PC-3 (cell line): Measurements from ENCODE around the gene PLEKHG3. TPM values are rescaled to one million over a fixed set of nuclear protein-coding genes. Genes with fewer than 3 reads are reported as not detected.

Experiments
- ATAC-seq: fragments of 200-7000 bp; cut with Tn5 transposase; 2 replicates; pipeline ENCODE4 v1.9.1; 2020; ENCODE audit warnings: mild to moderate bottlenecking, moderate library complexity
- BruUV-seq: library from RNA; stranded (reverse); fragments of 400-500 nt; replicated peaks from 2 replicates; lab custom pipeline; 2021; lab: Mats Ljungman, UMichigan
- CTCF ChIA-PET: fragments of 300-600 bp; sonication (Branson Sonifier 250); formaldehyde crosslinking; loops from one replicate; lab custom pipeline; 2022; ENCODE audit warnings: antibody characterized with exemption; lab: Charles Lee
- POLR2A ChIA-PET: fragments of 300-600 bp; sonication (Branson Sonifier 250); formaldehyde crosslinking; loops from one replicate; lab custom pipeline; 2022; ENCODE audit warnings: antibody characterized with exemption; ENCODE audit not compliant: unreplicated experiment; lab: Charles Lee
- DNase-seq: peaks from one replicate; pipeline ENCODE4 v3.0.0-alpha.2; 2015
- H2AFZ ChIP-seq: fragments of 300-600 bp; sonication (generic); 2 replicates; pipeline ENCODE4 v1.6.0; 2016; ENCODE audit warnings: antibody characterized with exemption, low read length
- H3F3A ChIP-seq: fragments of 300-600 bp; sonication (generic); one replicate; pipeline ENCODE4 v1.6.0; 2017; ENCODE audit warnings: antibody characterized with exemption, low read length, control low read depth, mild to moderate bottlenecking; ENCODE audit not compliant: unreplicated experiment
- H3K27ac ChIP-seq: fragments of 300-600 bp; sonication (generic); 2 replicates; pipeline ENCODE4 v1.5.1; 2016; ENCODE audit warnings: mild to moderate bottlenecking, low read length
- H3K27me3 ChIP-seq: fragments of 300-600 bp; sonication (generic); 2 replicates; pipeline ENCODE4 v1.6.1; 2016; ENCODE audit warnings: low read length, mixed read lengths
- H3K36me3 ChIP-seq: fragments of 300-600 bp; sonication (generic); 2 replicates; pipeline ENCODE4 v1.6.1; 2016; ENCODE audit warnings: low read depth, mixed run types, low read length, mixed read lengths
- H3K4me1 ChIP-seq: fragments of 300-600 bp; sonication (generic); 2 replicates; pipeline ENCODE4 v1.5.1; 2016; ENCODE audit warnings: low read length; ENCODE audit not compliant: insufficient read depth
- H3K4me2 ChIP-seq: fragments of 300-600 bp; sonication (generic); 2 replicates; pipeline ENCODE4 v1.6.0; 2016; ENCODE audit warnings: low read length
- H3K4me3 ChIP-seq: fragments of 300-600 bp; sonication (generic); 2 replicates; pipeline ENCODE4 v1.5.1; 2016; ENCODE audit warnings: mild to moderate bottlenecking, low read length, mixed read lengths
- H3K79me2 ChIP-seq: fragments of 300-600 bp; sonication (generic); 2 replicates; pipeline ENCODE4 v1.6.1; 2017; ENCODE audit warnings: low read length, mixed read lengths
- H3K9ac ChIP-seq: fragments of 300-600 bp; sonication (generic); 2 replicates; pipeline ENCODE4 v1.6.0; 2016; ENCODE audit warnings: mild to moderate bottlenecking, low read length
- H3K9me2 ChIP-seq: fragments of 300-600 bp; sonication (generic); replicated peaks from 2 replicates; pipeline ENCODE4 v1.6.1; 2016; ENCODE audit warnings: mixed run types, low read length, mixed read lengths
- H3K9me3 ChIP-seq: fragments of 300-600 bp; sonication (generic); 2 replicates; pipeline ENCODE4 v1.6.1; 2016; ENCODE audit warnings: low read length, mixed read lengths
- H4K20me1 ChIP-seq: fragments of 300-600 bp; sonication (generic); 2 replicates; pipeline ENCODE4 v1.6.1; 2016; ENCODE audit warnings: low read length, mixed read lengths
- EZH2 ChIP-seq: fragments of 300-600 bp; sonication (generic); IDR thresholded peaks from one replicate; pipeline ENCODE4 v1.6.1; 2017; ENCODE audit warnings: antibody characterized with exemption, mild to moderate bottlenecking, low read length; ENCODE audit not compliant: unreplicated experiment
- EZH2phosphoT487 ChIP-seq: fragments of 300-600 bp; sonication (generic); IDR thresholded peaks from 2 replicates; pipeline ENCODE4 v1.6.1; 2018; ENCODE audit warnings: mild to moderate bottlenecking, antibody characterized with exemption, low read length, borderline replicate concordance
- intact Hi-C: fragments of 100-400 bp; cut with micrococcal nuclease; formaldehyde crosslinking; loops from 2 replicates; pipeline ENCODE4 v1.9.0; 2023
- total RNA-seq: library from RNA; depleted of rRNA; stranded (reverse); fragments of >200 nt; gene quantifications from 2 replicates; pipeline ENCODE4 v1.2.3, GENCODE V29; 2014
- TF ChIP-seq, protein P1 (sequence below): fragments of 300-600 bp; sonication (generic); conservative IDR thresholded peaks from 2 replicates; pipeline ENCODE4 v1.5.1; 2017; ENCODE audit warnings: antibody characterized with exemption, low read depth, mild to moderate bottlenecking, low read length

Gene PLEKHG3
- total RNA-seq, 1 experiment from 2014 or later: 49.6 TPM

DNA sequence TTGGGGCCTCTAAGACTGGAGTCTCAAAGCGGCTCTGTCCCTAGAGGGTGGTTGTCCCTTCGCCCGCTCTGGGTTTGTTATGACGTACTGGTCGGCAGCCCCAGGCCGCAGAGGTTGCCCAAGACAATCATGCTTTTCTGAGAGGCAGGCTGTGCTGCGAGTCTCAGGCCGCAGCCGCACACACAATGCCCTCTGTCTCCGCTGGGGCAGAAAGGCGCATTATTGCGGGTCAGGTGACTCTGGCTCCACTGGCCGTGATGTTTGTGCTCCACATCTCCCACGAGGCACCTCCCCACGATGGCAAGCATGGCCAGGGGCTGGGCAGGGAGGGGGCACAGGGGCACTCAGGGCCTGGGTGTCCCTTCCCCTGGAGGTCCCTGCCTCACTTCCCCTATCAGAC is 21.0 kb upstream of the PLEKHG3 start:
- DNase-seq (no peak), ATAC-seq (no peak)
- Histone ChIP-seq H3K9me3 (no peaks in the 10 kb centered on the region), H3K4me2 (no peak overlapping the region), H3K4me3 (no peak overlapping the region), H3K79me2 (no peaks in the 10 kb centered on the region), H3K36me3 (no peaks in the 10 kb centered on the region), H3K4me1 (peaks cover 38% of the 10 kb centered on the region), H2AFZ (no peak overlapping the region), H4K20me1 (no peaks in the 10 kb centered on the region), H3K27ac (no peak overlapping the region), H3K27me3 (no peaks in the 10 kb centered on the region), H3K9ac (no peak overlapping the region), H3F3A (no peaks in the 10 kb centered on the region), H3K9me2 (no peaks in the 10 kb centered on the region)
- ChIA-PET CTCF (no interaction called here), POLR2A (no interaction called here)
- BruUV-seq: no TSS peak
- TF ChIP-seq EZH2 (no peak), EZH2phosphoT487 (no peak)
- TF ChIP-seq, protein P1, sequence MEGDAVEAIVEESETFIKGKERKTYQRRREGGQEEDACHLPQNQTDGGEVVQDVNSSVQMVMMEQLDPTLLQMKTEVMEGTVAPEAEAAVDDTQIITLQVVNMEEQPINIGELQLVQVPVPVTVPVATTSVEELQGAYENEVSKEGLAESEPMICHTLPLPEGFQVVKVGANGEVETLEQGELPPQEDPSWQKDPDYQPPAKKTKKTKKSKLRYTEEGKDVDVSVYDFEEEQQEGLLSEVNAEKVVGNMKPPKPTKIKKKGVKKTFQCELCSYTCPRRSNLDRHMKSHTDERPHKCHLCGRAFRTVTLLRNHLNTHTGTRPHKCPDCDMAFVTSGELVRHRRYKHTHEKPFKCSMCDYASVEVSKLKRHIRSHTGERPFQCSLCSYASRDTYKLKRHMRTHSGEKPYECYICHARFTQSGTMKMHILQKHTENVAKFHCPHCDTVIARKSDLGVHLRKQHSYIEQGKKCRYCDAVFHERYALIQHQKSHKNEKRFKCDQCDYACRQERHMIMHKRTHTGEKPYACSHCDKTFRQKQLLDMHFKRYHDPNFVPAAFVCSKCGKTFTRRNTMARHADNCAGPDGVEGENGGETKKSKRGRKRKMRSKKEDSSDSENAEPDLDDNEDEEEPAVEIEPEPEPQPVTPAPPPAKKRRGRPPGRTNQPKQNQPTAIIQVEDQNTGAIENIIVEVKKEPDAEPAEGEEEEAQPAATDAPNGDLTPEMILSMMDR: no peak
- intact Hi-C loops: loop anchor here (2.0 kb wide), 1 partner anchor 20 kb away; no protein-coding TSS in a partner anchor

DNA sequence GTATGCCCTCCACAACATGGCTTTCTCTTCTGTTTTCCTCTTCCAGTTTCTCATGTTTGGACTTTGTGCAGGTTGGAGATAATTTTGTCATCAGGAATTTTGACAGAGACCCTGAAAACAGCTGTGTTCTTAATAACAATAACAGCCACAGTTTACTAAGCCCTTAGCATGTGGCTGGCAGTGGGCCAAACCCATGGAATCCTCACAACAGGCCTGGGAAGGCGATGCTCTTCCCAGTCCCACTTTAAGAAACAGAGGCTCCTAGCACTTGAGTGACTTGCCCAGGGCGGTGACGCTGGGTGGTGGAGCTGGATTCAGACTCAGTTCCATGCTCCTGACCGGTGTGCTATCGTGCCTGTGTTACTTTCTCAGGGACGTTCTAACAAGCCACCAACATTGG is 20.1 kb upstream of the PLEKHG3 start:
- intact Hi-C loops: no loop called here
- ChIA-PET POLR2A (no interaction called here), CTCF (no interaction called here)
- BruUV-seq: no TSS peak
- Histone ChIP-seq H3K9ac (no peak overlapping the region), H3K27ac (no peak overlapping the region), H4K20me1 (no peaks in the 10 kb centered on the region), H3K27me3 (no peaks in the 10 kb centered on the region), H3K36me3 (no peaks in the 10 kb centered on the region), H3K4me1 (peaks cover 38% of the 10 kb centered on the region), H3K4me2 (no peak overlapping the region), H3K79me2 (no peaks in the 10 kb centered on the region), H2AFZ (no peak overlapping the region), H3K4me3 (no peak overlapping the region), H3K9me3 (no peaks in the 10 kb centered on the region), H3K9me2 (no peaks in the 10 kb centered on the region), H3F3A (no peaks in the 10 kb centered on the region)
- DNase-seq: no peak
- ATAC-seq: no peak
- TF ChIP-seq EZH2phosphoT487 (no peak), EZH2 (no peak)
- TF ChIP-seq, protein P1: no peak

DNA sequence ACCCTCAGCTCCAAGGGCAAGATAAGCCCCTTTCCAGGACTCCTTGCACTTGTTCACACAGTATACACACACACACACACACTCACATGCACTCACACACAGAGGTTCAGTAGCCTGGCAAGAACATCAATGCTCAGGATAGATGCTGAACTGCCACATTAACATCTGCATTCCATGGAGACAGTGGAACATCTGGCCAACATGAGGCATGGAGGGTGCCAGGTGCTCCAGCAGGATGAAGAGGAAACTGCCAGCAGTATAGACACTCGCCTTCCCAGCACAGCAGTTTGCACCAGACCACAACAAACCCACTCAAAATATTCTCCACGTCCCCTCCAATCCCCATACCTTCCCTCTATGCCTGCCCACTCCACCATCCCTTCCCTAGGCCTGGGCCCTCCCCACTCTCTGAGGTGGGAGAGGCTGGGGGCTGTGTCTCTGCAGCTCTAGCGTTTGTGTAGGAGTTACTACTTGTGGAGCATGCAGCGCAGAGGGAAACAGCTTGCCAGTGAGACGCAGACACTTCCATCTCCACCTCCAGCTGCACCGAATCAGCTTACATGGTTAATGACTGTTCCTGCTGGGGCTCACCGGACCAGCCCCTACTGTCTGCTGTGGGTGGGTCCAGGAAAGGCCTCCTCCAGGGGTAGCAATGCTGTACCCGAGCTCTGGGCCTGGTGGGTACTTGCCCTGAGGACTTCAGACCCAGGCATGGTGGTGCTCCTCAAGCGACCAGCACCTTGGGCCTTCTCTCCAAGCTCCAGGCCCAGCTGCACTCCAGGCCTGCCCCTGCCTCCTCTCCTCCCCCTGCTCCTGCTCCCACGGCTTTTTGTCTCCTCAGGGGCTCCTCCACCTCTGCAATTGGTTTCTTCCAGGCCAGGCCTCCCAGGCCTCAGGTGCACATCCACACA is 18.6 kb upstream of the PLEKHG3 start:
- Histone ChIP-seq H3K4me2 (no peak overlapping the region), H3K27ac (no peak overlapping the region), H3K36me3 (no peaks in the 10 kb centered on the region), H3K9me2 (no peaks in the 10 kb centered on the region), H3F3A (no peaks in the 10 kb centered on the region), H3K4me1 (peaks cover 25% of the 10 kb centered on the region), H4K20me1 (no peaks in the 10 kb centered on the region), H3K9ac (no peak overlapping the region), H2AFZ (no peak overlapping the region), H3K27me3 (no peaks in the 10 kb centered on the region), H3K79me2 (no peaks in the 10 kb centered on the region), H3K9me3 (no peaks in the 10 kb centered on the region), H3K4me3 (no peak overlapping the region)
- TF ChIP-seq EZH2phosphoT487 (no peak), EZH2 (no peak)
- TF ChIP-seq, protein P1: no peak
- CTCF ChIA-PET: interaction anchor here (0.6 kb wide), 1 partner anchor 77 kb away, joined by 3 read pairs; no protein-coding TSS in a partner anchor
- ATAC-seq (no peak), DNase-seq (no peak)
- no TSS peak for BruUV-seq
- POLR2A ChIA-PET: no interaction called here
- intact Hi-C loops: no loop called here
